ENCODE measurements around the gene CASTOR1.
A peak's percentile ranks its signal among the peaks of the same experiment; 100 is the strongest.

CASTOR1 gene

DNA sequence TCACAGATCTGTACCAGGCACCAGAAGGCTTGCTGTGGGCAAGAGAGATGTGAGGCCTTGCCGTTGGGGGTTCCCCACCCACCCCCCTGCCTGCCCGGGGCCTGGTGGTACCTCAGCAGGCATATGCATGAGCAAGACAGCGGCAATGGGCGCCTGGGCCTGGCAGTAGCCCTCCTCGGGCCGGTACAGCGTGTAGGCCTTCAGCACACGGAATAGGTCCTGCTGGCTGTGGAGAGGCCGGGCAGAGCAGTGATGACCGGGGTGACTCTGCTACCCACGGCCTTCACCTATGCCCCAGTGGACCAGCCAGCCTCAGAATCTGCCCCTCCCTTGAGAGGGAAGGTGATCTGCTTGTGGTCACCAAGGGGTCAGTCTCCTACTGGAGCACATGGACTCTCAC, 5.5 kb upstream of the CASTOR1 start:
- TF ChIP-seq, protein P1, sequence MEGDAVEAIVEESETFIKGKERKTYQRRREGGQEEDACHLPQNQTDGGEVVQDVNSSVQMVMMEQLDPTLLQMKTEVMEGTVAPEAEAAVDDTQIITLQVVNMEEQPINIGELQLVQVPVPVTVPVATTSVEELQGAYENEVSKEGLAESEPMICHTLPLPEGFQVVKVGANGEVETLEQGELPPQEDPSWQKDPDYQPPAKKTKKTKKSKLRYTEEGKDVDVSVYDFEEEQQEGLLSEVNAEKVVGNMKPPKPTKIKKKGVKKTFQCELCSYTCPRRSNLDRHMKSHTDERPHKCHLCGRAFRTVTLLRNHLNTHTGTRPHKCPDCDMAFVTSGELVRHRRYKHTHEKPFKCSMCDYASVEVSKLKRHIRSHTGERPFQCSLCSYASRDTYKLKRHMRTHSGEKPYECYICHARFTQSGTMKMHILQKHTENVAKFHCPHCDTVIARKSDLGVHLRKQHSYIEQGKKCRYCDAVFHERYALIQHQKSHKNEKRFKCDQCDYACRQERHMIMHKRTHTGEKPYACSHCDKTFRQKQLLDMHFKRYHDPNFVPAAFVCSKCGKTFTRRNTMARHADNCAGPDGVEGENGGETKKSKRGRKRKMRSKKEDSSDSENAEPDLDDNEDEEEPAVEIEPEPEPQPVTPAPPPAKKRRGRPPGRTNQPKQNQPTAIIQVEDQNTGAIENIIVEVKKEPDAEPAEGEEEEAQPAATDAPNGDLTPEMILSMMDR (IDR thresholded peaks at IDR 0.05; ENCODE audit: low read depth, low read length), result no peak
- DNase-seq (ENCODE audit: low read depth, low spot score), result no peak
- H3K4me3 ChIP-seq (ENCODE audit: low read depth, low read length), result no peak overlapping the region
- in situ Hi-C loops (cut with HindIII; ENCODE audit: low sequenced_read_pairs), result no loop called here

DNA sequence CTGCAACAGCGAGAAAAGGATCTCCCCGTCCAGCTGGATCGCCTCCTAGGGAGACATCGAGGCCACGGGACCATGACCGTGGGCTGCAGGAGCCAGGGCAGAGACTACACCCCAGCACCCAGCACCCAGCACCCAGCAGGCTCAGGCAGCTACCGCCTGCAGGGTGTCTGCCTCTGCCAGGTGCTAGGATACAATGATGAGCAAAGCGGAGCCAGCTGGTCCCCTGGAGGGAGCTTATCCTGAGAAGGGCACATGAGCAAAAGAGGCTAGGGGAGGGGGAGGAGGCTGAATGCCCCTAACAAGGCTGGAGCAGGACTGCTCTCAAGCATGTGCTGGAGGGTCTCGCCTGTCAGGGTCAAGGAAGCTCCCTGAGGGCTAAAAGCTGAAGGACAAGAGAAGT, 4.8 kb upstream of the CASTOR1 start:
- TF ChIP-seq, protein P1 (IDR thresholded peaks at IDR 0.05; ENCODE audit: low read depth, low read length), result no peak
- H3K4me3 ChIP-seq (ENCODE audit: low read depth, low read length), result no peak overlapping the region
- DNase-seq (ENCODE audit: low read depth, low spot score), result no peak
- in situ Hi-C loops (cut with HindIII; ENCODE audit: low sequenced_read_pairs), result no loop called here

DNA sequence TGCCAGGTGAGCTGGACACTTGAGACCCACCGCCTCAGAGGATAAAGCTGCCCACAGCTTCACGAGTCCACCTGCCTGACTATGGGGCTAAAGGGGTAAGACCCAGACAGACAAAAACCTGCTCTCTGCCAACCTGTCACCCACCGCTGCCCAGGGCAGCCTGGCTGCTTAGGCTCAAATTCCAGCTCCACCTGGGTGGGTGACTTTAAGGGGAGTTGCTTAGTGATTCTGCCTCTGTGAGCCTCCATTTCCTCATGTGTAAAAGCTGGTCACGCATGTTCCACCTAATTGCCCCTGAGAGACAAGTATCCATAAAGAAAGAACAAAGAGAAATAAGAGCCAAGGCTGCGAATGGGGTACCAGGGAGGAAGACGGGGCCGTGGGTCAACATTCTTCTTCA, 3.7 kb upstream of the CASTOR1 start:
- TF ChIP-seq, protein P1 (IDR thresholded peaks at IDR 0.05; ENCODE audit: low read depth, low read length), result no peak
- H3K4me3 ChIP-seq (ENCODE audit: low read depth, low read length), result no peak overlapping the region
- no peak for DNase-seq (ENCODE audit: low read depth, low spot score)
- in situ Hi-C loops (cut with HindIII; ENCODE audit: low sequenced_read_pairs), result no loop called here

DNA sequence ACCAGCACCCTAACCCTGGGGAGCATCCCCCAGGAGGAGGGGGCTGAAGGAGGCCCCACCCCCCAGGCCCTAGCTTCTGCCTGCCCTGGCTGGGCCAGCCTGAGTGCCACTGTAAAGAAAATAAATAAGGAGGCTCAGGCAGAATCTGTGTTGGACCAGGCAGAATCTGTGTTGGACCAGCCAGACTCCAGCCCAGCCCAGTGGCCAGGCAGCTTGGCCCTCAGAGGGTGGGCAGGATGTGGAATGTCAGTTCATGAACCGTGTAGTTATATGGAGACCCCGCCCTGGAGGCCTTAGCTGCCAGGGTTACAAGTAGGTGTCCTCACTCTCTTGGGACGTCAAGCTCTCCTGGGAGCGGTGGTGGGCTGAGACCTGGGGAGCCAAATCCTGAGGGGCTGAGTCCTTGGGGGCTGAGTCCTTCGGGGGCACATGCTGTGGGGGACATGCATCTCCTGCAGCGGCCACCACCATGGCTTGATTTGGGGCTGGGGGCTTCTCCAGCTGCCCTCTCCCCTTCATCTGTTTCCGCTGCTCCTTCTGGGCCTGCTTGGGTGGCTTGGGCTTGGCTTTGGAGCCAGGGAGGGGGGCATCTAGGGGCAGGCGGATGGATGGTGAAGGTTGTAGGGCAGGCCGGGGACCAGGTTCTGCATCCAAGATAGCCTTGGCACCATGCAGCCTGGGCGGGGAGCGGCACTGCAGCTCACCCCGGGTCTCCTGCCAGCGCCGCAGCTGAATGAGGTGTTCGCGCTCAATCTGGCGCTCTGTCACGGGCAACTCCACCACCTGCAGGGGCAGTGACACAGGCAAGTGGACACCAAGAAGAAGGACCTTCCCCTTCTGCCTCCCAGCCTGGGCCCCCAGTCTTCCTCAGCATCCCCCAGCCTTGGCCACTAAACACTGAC, 3.0 kb upstream of the CASTOR1 start:
- in situ Hi-C loops (cut with HindIII; ENCODE audit: low sequenced_read_pairs), result no loop called here
- no peak overlapping the region for H3K4me3 ChIP-seq (ENCODE audit: low read depth, low read length)
- TF ChIP-seq, protein P1 (IDR thresholded peaks at IDR 0.05; ENCODE audit: low read depth, low read length), result no peak
- no peak for DNase-seq (ENCODE audit: low read depth, low spot score)

DNA sequence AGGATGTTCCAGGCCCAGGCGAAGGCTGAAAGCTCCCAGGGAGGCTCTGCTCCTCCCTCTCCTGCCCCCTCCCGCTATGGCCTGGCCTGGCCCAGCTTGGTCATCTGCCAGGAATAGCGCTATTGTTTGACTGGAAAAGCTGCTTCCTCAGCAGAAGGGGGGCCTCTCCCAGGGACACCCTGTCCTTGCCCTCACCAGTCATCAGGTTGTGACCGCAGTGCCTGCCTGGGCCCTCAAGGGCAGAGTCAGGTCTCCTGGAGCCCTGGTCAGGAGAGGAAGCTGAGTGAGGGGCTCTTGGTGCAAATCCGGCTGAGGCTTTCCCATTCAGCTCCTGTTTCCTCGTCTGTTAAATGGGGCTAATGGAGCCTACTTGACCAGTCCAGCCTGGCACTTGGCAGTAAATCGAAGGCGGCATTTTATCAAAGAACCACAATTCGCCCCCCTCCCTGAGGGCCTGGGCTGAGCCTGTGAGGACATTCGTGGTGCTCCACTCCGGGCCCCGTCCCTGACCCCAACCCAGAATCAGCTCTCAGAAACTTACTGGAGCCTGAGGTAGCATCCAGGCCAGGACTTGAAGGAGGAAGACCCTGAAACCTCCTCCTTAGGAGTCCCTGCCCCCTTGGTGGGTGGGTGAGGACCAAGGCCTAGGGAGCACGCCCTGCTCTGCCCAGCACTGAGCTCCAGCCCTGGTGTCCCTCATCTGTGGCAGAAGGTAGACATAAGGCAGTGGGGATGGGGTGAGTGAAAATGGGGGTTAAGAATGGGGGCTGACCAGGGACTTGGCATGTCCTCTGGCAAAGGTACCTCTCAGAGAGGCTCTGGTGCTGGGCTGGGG, 2.0 kb upstream of the CASTOR1 start:
- in situ Hi-C loops (cut with HindIII; ENCODE audit: low sequenced_read_pairs), result no loop called here
- H3K4me3 ChIP-seq (ENCODE audit: low read depth, low read length), result no peak overlapping the region
- peak; percentile 70 for DNase-seq (ENCODE audit: low read depth, low spot score)
- TF ChIP-seq, protein P1 (IDR thresholded peaks at IDR 0.05; ENCODE audit: low read depth, low read length), result no peak

DNA sequence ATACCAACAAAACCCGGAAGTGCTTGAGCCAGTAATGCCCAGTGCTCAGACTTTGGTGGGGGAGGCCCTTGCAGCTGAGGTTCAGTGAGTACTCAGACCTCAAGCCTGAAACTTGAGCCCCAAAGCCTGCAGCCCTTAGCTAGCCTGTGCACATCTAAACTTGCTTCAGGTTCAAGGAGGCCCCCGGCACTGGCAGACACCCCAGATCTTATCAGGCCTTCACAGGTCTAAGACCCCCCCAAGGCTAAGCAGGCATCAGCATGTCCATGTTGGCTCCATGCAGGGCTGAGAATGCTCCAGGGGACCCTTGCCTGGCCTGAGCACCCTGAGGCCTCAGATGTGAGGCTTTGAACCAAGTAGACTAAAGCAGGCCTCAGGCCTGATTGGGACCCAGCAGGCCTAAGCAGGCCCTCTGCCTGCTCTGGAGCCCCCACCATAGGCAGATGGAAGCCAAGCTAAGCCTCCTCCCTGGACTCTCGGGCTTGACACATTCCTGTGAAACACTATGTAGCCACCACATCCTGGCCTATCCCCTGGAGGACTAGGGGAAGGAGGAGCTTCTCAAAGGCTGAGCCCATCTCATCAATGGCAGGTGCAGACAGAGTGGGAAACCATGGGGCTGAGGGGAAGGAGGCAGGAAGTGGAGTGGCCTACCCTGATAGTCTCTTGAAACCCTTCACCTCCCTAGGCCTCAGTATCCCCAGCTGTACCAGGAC, 1.2 kb upstream of the CASTOR1 start:
- TF ChIP-seq, protein P1 (IDR thresholded peaks at IDR 0.05; ENCODE audit: low read depth, low read length), result no peak
- peak; percentile 69 for DNase-seq (ENCODE audit: low read depth, low spot score)
- H3K4me3 ChIP-seq (ENCODE audit: low read depth, low read length), result no peak overlapping the region
- in situ Hi-C loops (cut with HindIII; ENCODE audit: low sequenced_read_pairs), result no loop called here
